ENCODE data around the gene CTDSP1.

Gene CTDSP1, protein sequence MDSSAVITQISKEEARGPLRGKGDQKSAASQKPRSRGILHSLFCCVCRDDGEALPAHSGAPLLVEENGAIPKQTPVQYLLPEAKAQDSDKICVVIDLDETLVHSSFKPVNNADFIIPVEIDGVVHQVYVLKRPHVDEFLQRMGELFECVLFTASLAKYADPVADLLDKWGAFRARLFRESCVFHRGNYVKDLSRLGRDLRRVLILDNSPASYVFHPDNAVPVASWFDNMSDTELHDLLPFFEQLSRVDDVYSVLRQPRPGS

DNA sequence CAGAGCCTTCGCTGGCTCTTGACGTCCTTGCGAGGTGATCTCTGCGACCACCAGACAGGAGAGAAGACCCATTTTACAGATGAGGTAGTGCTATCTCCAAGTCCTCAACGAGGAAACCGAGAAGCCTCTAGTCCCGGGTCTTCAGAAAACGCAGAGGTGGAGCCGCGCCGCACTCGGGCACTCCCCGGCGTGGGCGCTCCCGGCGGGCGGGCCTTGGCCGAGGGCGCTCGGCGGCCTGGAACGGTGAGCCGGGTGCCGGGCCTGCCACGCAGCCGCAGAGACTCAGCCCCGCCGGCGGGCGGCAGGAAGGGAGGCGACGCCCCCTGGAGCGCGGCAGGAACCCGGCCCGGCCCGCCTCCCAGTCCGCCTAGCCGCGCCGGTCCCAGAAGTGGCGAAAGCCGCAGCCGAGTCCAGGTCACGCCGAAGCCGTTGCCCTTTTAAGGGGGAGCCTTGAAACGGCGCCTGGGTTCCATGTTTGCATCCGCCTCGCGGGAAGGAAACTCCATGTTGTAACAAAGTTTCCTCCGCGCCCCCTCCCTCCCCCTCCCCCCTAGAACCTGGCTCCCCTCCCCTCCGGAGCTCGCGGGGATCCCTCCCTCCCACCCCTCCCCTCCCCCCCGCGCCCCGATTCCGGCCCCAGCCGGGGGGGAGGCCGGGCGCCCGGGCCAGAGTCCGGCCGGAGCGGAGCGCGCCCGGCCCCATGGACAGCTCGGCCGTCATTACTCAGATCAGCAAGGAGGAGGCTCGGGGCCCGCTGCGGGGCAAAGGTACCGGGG lies at the start of gene CTDSP1:
CTDSP1 (plus strand) TSS at position 478 of the 776 bp plus-strand sequence; CDS start at position 701, 223 bp downstream.
- peak; percentile 91 for DNase-seq

DNA sequence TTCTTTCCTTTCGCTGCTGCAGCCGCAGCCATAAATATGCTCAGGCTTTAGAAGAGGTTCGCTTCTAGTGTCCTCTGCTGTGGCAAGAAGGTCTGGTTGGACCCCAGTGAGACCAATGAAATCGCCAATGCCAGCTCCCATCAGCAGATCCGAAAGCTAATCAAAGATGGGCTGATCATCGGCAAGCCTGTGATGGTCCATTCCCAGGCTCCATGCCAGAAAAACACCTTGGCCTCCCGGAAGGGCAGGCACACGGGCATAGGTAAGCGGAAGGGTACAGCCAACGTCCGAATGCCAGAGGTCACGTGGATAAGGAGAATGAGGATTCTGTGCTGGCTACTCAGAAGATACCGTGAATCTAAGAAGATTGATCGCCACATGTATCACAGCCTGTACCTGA lies 45.6 kb upstream of the CTDSP1 start:
- DNase-seq = no peak

DNA sequence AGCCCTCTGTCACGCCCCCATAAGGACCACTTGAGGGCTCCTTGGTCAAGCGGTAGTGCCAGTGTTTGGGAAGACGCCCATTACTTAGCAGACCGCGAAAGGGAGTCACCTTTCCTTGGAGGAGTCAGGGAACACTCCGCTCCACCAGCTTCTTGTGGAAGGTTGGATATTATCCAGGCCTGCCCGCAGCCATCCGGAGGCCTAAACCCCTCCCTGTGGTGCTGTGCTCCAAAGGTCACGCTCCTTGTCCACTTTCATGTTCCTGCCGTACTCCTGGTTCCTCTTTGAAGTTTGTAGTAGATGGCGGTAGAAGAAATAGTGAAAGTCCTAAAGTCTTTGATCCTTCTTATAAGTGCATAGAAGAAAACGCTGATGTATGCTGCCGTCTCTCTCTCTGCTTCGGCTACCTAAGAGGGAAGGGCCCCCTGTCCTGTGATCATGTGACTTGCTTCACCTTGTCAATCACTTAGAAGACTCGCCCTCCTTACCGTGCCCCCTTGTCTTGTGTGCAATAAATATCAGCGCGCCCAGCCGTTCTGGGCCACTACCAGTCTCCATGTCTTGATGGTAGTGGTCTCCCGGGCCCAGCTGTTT lies 44.7 kb upstream of the CTDSP1 start:
- no peak for DNase-seq

DNA sequence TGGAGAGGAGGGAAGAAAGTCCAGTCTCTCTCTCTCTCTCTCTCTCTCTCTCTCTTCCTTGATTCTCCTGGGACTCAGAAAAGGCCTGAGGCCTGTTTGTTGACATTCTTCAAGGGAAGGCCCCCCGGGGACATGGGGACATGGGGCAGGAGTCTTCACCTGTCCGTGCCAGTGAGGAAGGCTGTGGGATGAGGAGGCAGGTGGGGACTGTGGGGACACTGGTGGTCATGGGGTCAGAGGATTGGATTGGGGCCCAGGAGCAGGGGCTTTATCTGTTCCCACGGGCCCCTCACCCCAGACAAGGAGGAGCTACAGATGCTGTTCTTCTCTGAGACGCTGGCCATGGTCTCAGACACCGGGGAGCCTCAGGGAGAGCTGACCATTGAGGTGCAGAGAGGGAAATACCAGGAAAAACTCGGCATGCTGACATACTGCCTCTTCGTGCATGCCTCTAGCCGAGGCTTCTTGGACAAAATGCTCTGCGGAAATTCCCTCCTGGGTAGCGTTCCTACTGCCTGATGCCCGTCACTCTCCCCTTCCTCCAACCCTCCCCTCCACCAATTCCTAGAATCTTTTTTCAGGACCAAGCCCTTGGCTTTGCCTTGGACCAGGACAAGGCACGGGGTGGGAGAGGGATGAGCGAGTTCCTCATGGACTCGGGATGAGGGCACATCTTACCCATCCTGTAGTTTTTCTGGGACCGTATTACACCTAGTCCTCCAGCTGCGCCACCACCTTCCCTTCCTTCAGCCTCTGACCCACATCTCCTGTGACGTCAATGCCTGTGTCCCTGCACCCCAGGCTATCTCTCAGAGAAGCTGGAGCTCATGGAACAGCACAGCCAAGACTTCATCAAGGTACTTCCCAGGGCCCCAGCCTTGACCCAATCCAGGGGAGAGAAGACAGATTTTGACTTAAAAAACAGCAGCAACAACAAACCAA lies 42.2 kb upstream of the CTDSP1 start:
- no peak for DNase-seq

DNA sequence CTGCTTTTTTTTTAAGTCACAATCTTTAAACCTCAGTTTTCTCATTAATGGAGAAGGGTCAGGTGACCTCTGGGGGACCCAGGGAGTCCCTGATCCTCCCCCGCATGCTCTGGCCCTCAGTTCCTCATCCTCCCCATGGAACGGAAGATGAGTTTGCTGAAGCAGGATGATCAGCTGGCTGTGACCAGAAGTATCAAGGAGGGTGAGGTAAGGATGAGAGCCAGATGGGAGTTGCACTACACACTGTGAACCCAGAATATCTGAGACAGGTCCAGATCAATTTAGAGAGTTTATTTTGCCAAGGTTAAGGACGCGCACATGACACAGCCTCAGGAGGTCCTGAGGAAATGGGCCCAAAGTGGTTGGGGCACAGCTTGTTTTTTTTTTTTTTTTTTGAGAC lies 39.2 kb upstream of the CTDSP1 start:
- DNase-seq = no peak

DNA sequence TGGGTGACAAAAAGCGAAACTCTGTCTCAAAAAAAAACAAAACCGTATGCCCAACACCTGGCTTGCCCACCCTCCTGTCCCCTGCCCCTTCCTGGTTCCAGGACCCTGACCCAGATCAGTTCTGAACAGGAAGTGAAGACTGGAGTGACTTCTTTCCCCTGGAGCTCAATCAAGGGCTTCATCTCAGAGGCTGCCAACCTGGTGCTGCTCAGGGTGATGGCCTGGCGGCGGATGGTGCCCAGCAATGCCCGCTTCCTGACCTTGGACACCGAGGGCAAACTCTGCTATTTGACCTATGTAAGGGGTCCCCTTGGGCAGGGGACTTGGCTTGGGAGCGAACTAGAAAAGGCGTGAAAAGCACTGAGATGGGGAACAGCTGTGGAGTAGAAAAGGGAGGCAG lies 37.1 kb upstream of the CTDSP1 start:
- no peak for DNase-seq

DNA sequence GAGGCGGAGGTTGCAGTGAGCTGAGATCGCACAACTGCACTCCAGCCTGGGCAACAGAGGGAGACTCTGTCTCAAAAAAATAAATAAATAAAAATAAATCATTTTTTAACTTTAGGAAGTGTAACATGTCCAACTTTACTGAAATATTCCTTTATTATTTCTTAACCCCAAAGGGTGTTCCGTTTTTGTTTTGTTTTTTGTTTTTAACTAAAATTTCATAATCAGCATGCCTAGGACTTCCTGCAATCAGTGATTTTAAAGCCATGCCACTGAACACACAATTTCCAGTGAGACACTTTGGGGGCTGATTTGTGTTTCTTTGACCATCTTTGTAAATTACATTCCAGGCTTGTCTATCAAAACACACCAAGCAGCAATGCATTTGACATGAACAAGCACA lies 35.9 kb upstream of the CTDSP1 start:
- no peak for DNase-seq

DNA sequence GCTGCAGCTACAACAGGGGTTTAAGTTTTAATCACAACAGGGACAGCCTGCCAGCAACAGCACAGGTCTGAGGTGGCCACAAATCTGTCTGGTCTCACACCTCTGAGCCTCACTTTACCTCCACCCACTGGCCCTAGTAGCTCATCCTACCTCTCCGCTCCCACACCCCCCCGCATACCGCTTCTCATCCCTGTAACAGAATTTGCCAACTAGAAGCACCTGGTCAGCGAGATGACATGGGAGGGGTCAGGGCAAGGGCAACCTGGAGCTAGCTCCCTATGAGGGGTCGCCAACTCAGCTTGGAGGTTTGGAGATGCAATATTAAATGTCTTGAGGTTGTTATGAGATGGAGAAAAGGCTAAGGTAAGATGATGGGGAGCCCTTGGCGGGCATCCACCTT lies 35.5 kb upstream of the CTDSP1 start:
- DNase-seq = no peak

DNA sequence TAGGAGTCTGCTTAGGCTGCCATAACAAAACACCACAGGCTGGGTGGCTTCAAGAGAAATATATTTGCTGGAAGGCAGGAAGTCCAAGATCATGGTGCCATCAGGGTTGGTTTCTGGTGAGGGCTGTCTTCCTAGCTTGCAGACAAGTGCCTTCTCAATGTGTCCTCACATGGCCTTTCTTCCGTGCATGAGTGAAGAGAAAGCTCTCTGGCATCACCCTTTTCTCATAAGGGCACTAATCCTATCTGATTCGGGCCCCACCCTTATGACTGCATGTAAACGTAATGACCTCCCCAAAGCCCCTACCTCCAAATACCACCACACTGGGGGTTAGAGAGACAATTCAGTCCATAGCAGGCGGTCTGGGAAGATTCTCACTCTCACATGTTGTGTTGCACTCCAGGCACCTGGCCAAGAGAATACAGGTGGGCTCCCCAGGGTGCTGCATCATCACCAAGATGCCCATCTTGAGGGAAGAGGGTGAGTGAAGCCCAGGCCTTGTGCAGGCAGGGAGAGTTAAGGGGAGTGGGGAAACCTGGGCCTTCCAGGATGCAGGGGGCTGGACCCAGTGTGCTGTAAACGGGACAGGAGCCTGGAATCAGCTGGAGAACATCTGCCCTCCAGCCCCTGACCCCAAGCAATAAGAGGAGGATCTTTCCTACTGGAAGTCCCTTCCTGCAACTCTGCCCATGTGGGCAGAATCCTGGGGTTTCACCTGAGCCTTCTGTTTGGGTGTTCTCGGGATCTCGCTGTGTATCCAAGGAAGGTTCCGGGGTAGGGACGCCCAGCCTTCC lies 32.9 kb upstream of the CTDSP1 start:
- DNase-seq = no peak

DNA sequence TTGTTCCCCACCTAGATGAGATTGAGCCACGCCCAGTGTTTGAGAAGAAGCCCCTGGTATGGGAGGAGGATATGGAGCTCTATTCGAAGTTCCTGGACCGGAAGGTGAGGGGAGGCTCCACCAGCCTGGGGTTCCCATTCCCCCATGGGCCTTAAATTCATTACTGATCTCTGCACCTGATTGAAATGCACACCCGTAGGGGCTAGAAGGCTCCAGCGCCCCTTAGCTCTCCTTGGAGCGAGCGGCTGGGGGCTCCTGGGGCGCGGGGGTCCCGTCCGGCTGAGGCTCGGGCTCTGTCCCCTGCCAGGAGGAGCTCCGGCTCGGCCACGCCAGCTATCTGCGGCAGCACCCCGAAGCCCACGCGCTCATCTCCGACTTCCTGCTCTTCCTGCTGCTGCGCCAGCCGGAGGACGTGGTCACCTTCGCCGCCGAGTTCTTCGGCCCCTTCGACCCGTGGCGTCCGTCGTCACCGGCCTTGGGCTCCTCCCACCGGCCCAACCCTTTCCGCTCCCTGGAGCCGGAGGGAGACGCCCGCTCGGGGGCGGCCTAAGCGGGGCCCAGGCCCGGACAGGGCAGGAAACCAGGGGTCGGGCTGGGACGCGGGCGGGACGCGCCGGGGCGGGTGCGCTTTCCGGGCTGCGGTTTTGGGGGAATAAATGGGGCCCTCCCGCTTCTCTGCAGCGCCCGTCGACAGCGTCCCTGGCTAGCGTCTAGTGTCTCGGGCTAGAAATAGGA lies 32.1 kb upstream of the CTDSP1 start:
- DNase-seq = peak; percentile 67

DNA sequence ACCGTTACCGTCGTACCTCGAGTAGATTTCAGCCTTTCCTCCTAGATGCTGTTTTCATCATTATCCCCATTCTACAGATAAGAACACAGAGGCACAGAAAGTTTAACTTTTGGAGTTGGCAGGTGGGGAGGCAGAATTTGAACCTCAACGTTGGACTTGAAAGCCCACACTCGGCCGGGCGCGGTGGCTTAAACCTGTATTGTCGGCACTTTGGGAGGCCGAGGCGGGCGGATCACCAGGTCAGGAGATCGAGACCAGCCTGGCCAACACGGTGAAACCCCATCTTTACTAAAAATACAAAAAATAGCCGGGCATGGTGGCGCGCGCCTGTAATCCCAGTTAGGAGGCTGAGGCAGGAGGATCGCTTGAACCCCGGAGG lies 31.5 kb upstream of the CTDSP1 start:
- no peak for DNase-seq

DNA sequence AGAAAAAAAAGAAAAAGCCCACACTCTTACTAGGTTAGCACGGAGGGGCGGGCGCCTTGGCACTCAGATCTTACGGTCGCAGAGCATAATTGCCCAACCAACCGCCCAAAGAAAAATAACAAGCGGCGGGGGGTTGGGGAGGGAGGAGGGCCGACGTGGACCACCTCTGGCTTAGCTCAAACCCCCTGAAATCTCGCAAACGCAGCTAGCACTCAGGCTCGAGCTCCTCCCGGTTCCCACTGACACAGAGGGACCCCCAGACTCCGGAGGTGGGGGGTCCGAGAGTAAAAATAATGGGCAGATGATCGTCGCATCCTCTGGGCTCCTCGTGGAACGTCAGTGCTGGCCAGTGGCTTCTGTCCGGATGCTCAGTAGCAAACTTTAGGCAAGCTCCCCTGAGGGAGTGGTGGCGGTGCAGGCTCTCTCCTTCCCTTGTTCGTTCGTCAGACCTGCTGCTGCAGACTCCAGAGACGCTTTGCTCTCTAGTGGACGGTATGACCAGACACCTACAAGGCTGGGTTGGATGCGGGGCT lies 31.0 kb upstream of the CTDSP1 start:
- no peak for DNase-seq

DNA sequence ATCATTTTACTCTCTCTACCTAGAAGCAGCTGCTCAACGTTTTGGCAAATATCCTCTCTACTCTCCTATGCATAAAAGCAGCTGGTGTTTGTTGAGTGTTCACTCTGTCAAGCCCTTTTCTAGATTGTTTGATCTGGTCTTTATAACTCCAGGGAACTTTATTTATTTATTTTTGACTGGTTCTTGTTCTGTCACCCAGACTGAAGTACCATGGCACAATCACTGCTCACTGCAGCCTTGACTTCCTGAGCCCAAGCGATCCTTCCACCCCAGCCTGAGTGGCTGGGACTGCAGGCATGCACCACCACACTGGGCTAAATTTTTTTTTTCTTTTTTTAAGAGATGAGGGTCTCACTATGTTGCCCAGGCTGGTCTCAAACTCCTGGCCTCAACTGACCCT lies 30.3 kb upstream of the CTDSP1 start:
- DNase-seq = no peak

DNA sequence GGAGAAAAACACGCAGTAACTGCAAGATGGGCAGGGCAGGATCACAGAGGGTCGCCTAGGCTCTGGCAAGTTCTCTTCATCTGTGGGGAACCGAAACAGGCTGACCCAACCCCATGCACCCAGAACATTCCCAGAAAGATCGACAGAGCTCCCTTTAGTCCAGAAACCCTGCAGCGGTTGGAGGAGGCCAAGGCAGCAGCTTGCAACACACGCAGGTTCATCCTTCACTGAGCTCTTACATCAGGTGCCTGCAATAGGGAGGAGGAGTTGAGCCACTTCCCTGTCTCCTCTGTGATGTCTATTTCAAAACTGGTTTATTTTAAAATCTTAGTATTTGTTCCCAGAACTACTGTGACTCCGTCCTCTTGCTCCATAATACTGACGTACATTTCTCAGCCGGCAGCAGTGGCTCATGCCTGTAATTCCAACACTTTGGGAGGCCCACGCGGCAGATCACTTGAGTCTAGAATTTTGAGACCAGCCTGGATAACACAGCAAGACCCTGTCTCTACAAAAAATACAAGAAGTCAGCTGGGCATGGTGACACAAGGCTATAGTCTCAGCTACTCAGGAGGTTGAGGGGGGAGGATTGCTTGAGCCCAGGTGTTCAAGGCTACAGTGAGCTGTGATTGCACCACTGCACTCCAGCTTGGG lies 29.1 kb upstream of the CTDSP1 start:
- no peak for DNase-seq

DNA sequence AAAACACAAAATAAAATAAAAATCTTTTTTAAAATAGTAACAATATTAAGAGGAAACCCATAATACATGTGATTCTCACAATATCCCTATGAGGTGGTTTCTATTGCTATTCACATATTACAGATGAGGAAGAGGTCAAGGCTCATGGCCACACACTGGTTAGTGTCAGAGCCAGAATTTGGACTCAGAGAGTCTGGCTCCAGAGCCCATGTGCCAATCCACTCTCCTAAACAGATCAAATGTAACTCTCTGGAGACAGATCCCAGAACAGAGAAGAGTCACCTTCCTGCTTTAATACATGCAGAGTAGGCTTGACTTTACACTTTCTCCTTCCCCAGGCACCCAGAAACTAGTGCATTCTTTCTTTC lies 27.7 kb upstream of the CTDSP1 start:
- no peak for DNase-seq

DNA sequence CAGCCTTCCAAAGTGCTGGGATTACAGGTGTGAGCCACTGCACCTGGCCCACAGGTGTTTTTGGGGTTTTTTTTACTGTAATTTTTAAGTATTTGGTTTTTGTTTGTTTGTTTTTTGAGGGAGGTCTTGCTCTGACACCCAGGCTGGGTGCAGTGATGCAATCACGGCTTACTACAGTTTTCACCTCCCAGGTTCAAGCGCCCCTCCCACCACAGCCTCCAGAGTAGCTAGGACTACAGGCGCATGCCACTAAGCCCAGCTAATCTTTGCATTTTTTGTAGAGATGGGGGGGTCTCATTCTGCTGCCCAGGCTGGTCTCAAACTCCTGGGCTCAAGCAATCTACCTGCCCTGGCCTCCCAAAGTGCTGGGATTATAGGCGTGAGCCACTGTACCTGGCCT lies 24.9 kb upstream of the CTDSP1 start:
- no peak for DNase-seq

DNA sequence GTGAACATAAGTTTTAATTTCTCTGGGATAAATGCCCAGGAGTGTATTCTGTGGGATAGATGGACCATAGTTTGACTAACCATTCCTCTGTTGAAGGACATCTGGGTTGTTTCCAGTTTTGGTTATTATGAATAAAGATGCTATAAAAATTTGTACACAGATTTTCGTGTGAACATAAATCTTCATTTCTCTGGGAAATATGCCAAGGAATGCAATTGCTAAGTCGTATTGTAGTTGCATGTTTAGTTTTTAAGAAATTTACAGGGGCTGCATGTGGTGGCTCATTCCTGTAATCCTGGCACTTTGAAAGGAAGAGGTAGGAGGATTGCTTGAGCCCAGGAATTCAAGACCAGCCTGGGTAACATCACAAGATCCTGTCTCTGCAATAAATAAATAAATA lies 24.5 kb upstream of the CTDSP1 start:
- no peak for DNase-seq

DNA sequence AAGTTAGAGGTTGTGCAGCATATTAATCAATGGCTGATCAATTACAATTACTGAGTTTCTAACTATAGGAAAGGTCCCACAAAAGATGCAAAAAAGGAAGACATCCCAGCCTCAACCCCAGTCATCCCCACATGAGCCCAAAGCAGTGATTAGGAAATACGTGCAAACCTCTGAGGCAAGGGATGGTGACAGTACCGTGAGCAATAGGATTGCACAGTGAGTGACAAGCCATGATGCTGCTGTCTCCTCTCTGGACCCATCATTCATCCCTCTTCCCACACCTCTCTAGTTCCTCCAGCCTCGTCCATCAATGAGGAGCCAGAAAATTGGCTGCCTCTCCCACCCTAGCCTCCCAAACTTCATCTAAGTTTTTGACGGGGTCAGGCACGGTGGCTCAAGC lies 21.6 kb upstream of the CTDSP1 start:
- DNase-seq = no peak

DNA sequence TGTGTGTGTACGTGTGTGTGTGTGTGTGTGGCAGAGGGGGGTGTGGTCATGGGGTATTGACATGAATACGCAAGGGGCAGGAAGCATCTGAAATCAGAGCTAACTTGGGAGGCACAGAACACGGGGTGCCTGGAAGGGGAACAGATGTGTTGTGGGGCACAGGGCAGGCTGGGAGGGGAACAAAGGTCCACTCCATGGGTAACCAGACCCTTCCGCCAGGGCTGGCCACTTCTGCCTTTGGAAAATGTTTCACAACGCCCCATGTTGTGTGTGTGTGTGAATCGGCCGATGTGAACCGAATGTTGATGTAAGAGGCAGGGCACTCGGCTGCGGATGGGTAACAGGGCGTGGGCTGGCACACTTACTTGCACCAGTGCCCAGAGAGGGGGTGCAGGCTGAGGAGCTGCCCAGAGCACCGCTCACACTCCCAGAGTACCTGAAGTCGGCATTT lies 17.7 kb upstream of the CTDSP1 start, which contains the start of gene SLC11A1:
SLC11A1 (plus strand) TSS at position 358 of the 451 bp plus-strand sequence. CDS start 96 bp downstream, outside the sequence.
- DNase-seq = no peak

DNA sequence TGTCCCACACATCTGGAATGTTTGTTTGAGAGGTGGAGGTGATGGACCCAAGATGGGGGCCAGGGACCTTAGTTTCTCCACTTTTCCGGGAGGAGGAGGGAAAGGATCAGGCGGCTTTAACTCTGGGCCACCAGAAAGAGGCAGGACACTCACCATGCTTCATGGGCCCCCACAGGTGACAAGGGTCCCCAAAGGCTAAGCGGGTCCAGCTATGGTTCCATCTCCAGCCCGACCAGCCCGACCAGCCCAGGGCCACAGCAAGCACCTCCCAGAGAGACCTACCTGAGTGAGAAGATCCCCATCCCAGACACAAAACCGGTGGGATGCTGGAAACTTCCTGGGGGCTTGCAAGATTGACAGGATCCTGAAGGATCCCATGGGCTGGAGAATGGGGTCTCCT lies 16.9 kb upstream of the CTDSP1 start:
- DNase-seq = no peak

Measured in activated CD4-positive, alpha-beta T cell treated with anti-CD3 and anti-CD28 coated beads, Interleukin-2, amount 50 U/mL, for 1 hour (primary cell).